IMR-90 (cell line): ENCODE data around the gene RYR1. TPM values are rescaled to one million over a fixed set of nuclear protein-coding genes. Genes with fewer than 3 reads are reported as not detected.

Experiments used
- ATAC-seq: fragments of 200-7000 bp; cut with Tn5 transposase; 2 replicates; pipeline ENCODE4 v1.9.1; 2020; ENCODE audit warnings: low read depth, mild to moderate bottlenecking, moderate library complexity
- BruUV-seq: library from RNA; stranded (reverse); fragments of 400-500 nt; replicated peaks from 2 replicates; lab custom pipeline; 2021; lab: Mats Ljungman, UMichigan
- CTCF ChIA-PET: fragments of 300-600 bp; formaldehyde crosslinking; extraction: SDS; loops from one replicate; lab custom pipeline; 2021; ENCODE audit warnings: antibody characterized with exemption; lab: Yijun Ruan, JAX
- POLR2A ChIA-PET: fragments of 300-600 bp; sonication (Branson Sonifier 250); formaldehyde crosslinking; loops from one replicate; lab custom pipeline; 2022; ENCODE audit warnings: antibody characterized with exemption; ENCODE audit not compliant: unreplicated experiment; lab: Charles Lee
- DNase-seq: peaks from one replicate; pipeline ENCODE4 v3.0.0; 2013
- H2AFZ ChIP-seq: replicated peaks from 2 replicates; pipeline ENCODE3; 2013; ENCODE audit warnings: low read length, mild to moderate bottlenecking; ENCODE audit not compliant: poor library complexity
- H2AK5ac ChIP-seq: 2 replicates; pipeline ENCODE4 v1.6.1; 2013; ENCODE audit warnings: low read depth, low read length, inconsistent platforms
- H2AK9ac ChIP-seq: replicated peaks from 2 replicates; pipeline ENCODE3; 2013; ENCODE audit warnings: mild to moderate bottlenecking, low read depth, low read length, moderate library complexity; ENCODE audit not compliant: poor library complexity
- H2BK120ac ChIP-seq: 2 replicates; pipeline ENCODE4 v1.6.1; 2013; ENCODE audit warnings: low read depth, low read length, inconsistent platforms
- H2BK15ac ChIP-seq: 3 replicates; pipeline ENCODE4 v1.6.1; 2013; ENCODE audit warnings: low read depth, low read length, inconsistent platforms
- H2BK20ac ChIP-seq: 2 replicates; pipeline ENCODE4 v1.6.1; 2013; ENCODE audit warnings: low read depth, mild to moderate bottlenecking, inconsistent platforms, low read length, moderate library complexity
- H2BK5ac ChIP-seq: 2 replicates; pipeline ENCODE4 v1.6.1; 2013; ENCODE audit warnings: mild to moderate bottlenecking, low read depth, low read length, inconsistent platforms; ENCODE audit not compliant: poor library complexity, severe bottlenecking
- H3K14ac ChIP-seq: replicated peaks from 2 replicates; pipeline ENCODE4 v1.6.1; 2013; ENCODE audit warnings: low read depth, low read length, inconsistent platforms
- H3K18ac ChIP-seq: 2 replicates; pipeline ENCODE4 v1.6.1; 2013; ENCODE audit warnings: low read depth, low read length, control low read depth
- H3K23ac ChIP-seq: 2 replicates; pipeline ENCODE4 v1.6.1; 2013; ENCODE audit warnings: low read depth, low read length, inconsistent platforms
- H3K27ac ChIP-seq: 2 replicates; pipeline ENCODE4 v1.5.1; 2013; ENCODE audit warnings: mild to moderate bottlenecking, control low read depth, low read length; ENCODE audit not compliant: insufficient read depth
- H3K27me3 ChIP-seq: 2 replicates; pipeline ENCODE4 v1.6.1; 2013; ENCODE audit warnings: low read length; ENCODE audit not compliant: control insufficient read depth, insufficient read depth
- H3K36me3 ChIP-seq: 2 replicates; pipeline ENCODE4 v1.6.1; 2013; ENCODE audit warnings: low read length, mixed read lengths; ENCODE audit not compliant: control insufficient read depth, insufficient read depth
- H3K4ac ChIP-seq: 2 replicates; pipeline ENCODE4 v1.6.1; 2013; ENCODE audit warnings: low read depth, low read length, inconsistent platforms
- H3K4me1 ChIP-seq: 2 replicates; pipeline ENCODE4 v1.6.1; 2013; ENCODE audit warnings: low read length, mixed read lengths; ENCODE audit not compliant: control insufficient read depth, insufficient read depth
- H3K4me2 ChIP-seq: 2 replicates; pipeline ENCODE4 v1.6.1; 2013; ENCODE audit warnings: low read depth, mild to moderate bottlenecking, control low read depth, low read length, moderate library complexity
- H3K4me3 ChIP-seq: 2 replicates; pipeline ENCODE4 v1.5.1; 2013; ENCODE audit warnings: low read depth, mild to moderate bottlenecking, control low read depth, low read length, moderate library complexity; ENCODE audit not compliant: insufficient read depth
- H3K56ac ChIP-seq: 2 replicates; pipeline ENCODE4 v1.6.1; 2013; ENCODE audit warnings: low read length, inconsistent platforms; ENCODE audit not compliant: insufficient read depth; ENCODE audit errors: extremely low read depth
- H3K79me1 ChIP-seq, 2 experiments: 2 replicates each; pipeline ENCODE4 v1.6.1; 2013; ENCODE audit warnings: low read length in 2 of 2, inconsistent platforms in 1 of 2, low read depth in 1 of 2
- H3K9ac ChIP-seq: 2 replicates; pipeline ENCODE4 v1.6.1; 2013; ENCODE audit warnings: low read depth, low read length, control low read depth
- H3K9me1 ChIP-seq: 2 replicates; pipeline ENCODE4 v1.6.1; 2013; ENCODE audit warnings: low read length, inconsistent platforms; ENCODE audit not compliant: insufficient read depth
- H3K9me3 ChIP-seq: 2 replicates; pipeline ENCODE4 v1.6.1; 2013; ENCODE audit warnings: low read length; ENCODE audit not compliant: control insufficient read depth, insufficient read depth
- H4K20me1 ChIP-seq: 2 replicates; pipeline ENCODE4 v1.6.1; 2013; ENCODE audit warnings: low read length, inconsistent platforms; ENCODE audit not compliant: insufficient read depth
- H4K5ac ChIP-seq: 2 replicates; pipeline ENCODE4 v1.6.1; 2013; ENCODE audit warnings: mild to moderate bottlenecking, low read depth, low read length, control low read depth
- H4K8ac ChIP-seq, 2 experiments: 2 replicates each; pipeline ENCODE4 v1.6.1; 2013; ENCODE audit warnings: low read depth in 2 of 2, low read length in 2 of 2, control low read depth in 1 of 2, inconsistent platforms in 1 of 2
- H4K91ac ChIP-seq: 2 replicates; pipeline ENCODE4 v1.6.1; 2013; ENCODE audit warnings: low read depth, low read length, inconsistent platforms; ENCODE audit not compliant: insufficient read depth
- CEBPB ChIP-seq: IDR thresholded peaks from 2 replicates; pipeline ENCODE4 v1.6.1; 2012; ENCODE audit warnings: low read depth, low read length, improper control_type of control experiment
- CHD1 ChIP-seq: IDR thresholded peaks from 2 replicates; pipeline ENCODE4 v1.6.1; 2012; ENCODE audit warnings: low read depth, low read length, improper control_type of control experiment
- FOS ChIP-seq: fragments of 150-350 bp; IDR thresholded peaks from 2 replicates; pipeline ENCODE4 v1.6.1; 2016; ENCODE audit warnings: low read depth, low read length
- MAFK ChIP-seq: IDR thresholded peaks from 2 replicates; pipeline ENCODE4 v1.6.1; 2012; ENCODE audit warnings: low read depth, low read length, improper control_type of control experiment
- NFE2L2 ChIP-seq: fragments of 150-350 bp; IDR thresholded peaks from 2 replicates; pipeline ENCODE4 v1.6.1; 2016; ENCODE audit warnings: low read depth, mild to moderate bottlenecking, low read length
- RAD21 ChIP-seq: IDR thresholded peaks from 2 replicates; pipeline ENCODE4 v1.6.1; 2012; ENCODE audit warnings: low read length, improper control_type of control experiment
- RCOR1 ChIP-seq: IDR thresholded peaks from 2 replicates; pipeline ENCODE4 v1.6.1; 2012; ENCODE audit warnings: mild to moderate bottlenecking, low read length, improper control_type of control experiment; ENCODE audit not compliant: insufficient replicate concordance
- SMC3 ChIP-seq: fragments of 150-350 bp; IDR thresholded peaks from 2 replicates; pipeline ENCODE4 v1.6.1; 2016; ENCODE audit warnings: low read depth, mild to moderate bottlenecking, antibody characterized with exemption, low read length, moderate library complexity
- WGBS, 2 experiments: methylation state at CpG; one replicate each; pipeline versions ENCODE4 v1.1.5 to v1.1.7; 2013; ENCODE audit warnings: missing lambda C conversion rate in 2 of 2; ENCODE audit not compliant: insufficient read length in 1 of 2; ENCODE audit errors: extremely low coverage in 2 of 2; 5-methylcytosine and 5-hydroxymethylcytosine counted together
- dilution Hi-C: fragments of 300-500 bp; cut with HindIII; formaldehyde crosslinking; loops from one replicate; pipeline ENCODE4 v1.14.3; 2018; ENCODE audit warnings: low sequenced_read_pairs; ENCODE audit not compliant: unreplicated experiment
- in situ Hi-C: fragments of 300-500 bp; cut with MboI; formaldehyde crosslinking; loops from 3 replicates; pipeline ENCODE4 v1.14.3; 2019; ENCODE audit warnings: low sequenced_read_pairs, inconsistent platforms, mixed read lengths
- intact Hi-C: fragments of 100-400 bp; cut with micrococcal nuclease; formaldehyde crosslinking; loops from 2 replicates; pipeline ENCODE4 v1.10.0; 2022
- polyA plus RNA-seq, 3 experiments: library from polyadenylated mRNA; depleted of rRNA; stranded (reverse); fragments of >200 nt; gene quantifications; 2 replicates each; pipeline ENCODE4 v1.2.3, GENCODE V29; 2012; ENCODE audit warnings: low replicate concordance in 1 of 3
- total RNA-seq: library from RNA; depleted of rRNA; stranded (reverse); fragments of >200 nt; gene quantifications from 2 replicates; pipeline ENCODE4 v1.2.3, GENCODE V29; 2012
- TF ChIP-seq, protein P1 (sequence below): fragments of 150-350 bp; IDR thresholded peaks from 2 replicates; pipeline ENCODE4 v1.6.1; 2017; ENCODE audit warnings: mild to moderate bottlenecking, antibody characterized with exemption, low read length, low read depth
- TF ChIP-seq, protein P2 (sequence below): conservative IDR thresholded peaks from 2 replicates; pipeline ENCODE4 v1.5.1; 2012; ENCODE audit warnings: mild to moderate bottlenecking, low read depth, low read length, improper control_type of control experiment

Gene RYR1
- total and polyA plus RNA-seq, 2 of the 4 experiments (the other 2 are of a cell fraction): not detected

DNA sequence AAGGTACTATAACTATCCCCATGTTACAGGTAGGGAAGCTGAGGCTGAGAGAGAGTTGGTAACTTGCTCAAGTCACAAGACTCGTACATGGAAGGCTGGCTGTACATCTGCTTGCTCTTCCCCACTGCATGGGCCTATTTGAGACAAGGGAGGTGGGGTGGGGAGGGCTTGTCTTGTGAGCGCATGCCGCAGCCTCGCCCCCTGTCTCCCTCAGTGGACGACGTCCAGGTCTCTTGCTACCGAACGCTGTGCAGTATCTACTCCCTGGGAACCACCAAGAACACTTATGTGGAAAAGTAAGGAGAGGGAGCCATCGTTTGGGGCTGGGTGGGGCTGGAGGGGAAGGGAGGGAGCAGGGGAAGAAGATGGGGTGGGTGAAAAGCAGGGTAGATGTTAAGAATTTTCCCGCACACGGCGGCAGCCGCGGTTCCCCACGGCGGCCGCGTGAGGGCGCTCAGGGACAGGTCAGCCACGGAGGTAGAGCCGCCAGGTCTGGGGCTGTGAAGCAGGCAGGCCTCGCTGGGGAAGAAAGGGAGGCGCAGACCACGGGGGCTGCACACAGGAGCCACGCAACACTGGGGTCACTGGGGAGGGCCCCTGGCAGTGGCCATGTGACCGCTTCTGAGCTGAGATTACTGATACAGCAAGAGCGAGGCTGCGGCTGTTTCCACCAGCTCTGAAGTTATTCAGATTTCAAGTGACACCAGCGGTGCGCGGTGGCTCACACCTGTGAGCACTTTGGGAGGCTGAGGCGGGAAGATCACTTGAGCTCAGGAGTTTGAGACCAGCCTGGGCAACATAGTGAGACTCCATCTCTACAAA, 81.5 kb downstream of the RYR1 start:
- DNase-seq (peak; percentile 37), ATAC-seq (peak; percentile 99)
- in situ Hi-C loops: no loop called here
- Histone ChIP-seq H3K4ac (no peak overlapping the region), H4K8ac (no peak overlapping the region), H4K91ac (no peak overlapping the region), H2AFZ (peak overlapping the region; percentile 89), H3K79me1 (no peaks in the 10 kb centered on the region), H3K9ac (no peak overlapping the region), H2BK5ac (no peak overlapping the region), H3K18ac (no peak overlapping the region), H3K4me3 (no peak overlapping the region), H4K20me1 (no peaks in the 10 kb centered on the region), H3K14ac (no peak overlapping the region), H2AK5ac (no peak overlapping the region), H3K27ac (no peak overlapping the region), H2BK20ac (no peak overlapping the region), H2BK15ac (no peak overlapping the region), H3K9me1 (no peaks in the 10 kb centered on the region), H3K4me1 (no peaks in the 10 kb centered on the region), H3K36me3 (no peaks in the 10 kb centered on the region), H3K27me3 (peaks cover 15% of the 10 kb centered on the region), H4K5ac (no peak overlapping the region), H2AK9ac (peak overlapping the region; percentile 9), H3K23ac (no peak overlapping the region), H3K4me2 (no peak overlapping the region; the same call in 1 of the 2 replicates), H3K56ac (no peak overlapping the region), H3K9me3 (no peaks in the 10 kb centered on the region), H2BK120ac (no peak overlapping the region)
- POLR2A ChIA-PET: no interaction called here
- CTCF ChIA-PET: interaction anchor here (0.6 to 1.1 kb wide), 2 partner anchors 120 to 124 kb away, joined by 3 read pairs; no protein-coding TSS in a partner anchor
- intact Hi-C loops: loop anchor here (1.0 to 10.0 kb wide), 4 partner anchors 104 to 415 kb away; partner anchors contain the start of genes EIF3K, MRPS12 and SARS2
- BruUV-seq: no TSS peak
- WGBS, 2 experiments: 33% methylated on average over 6 of the region's 32 CpGs; no CpG with 5 or more reads in 1 of the 2 experiments
- dilution Hi-C loops: no loop called here
- TF ChIP-seq NFE2L2: no peak
- no peak for TF ChIP-seq CHD1
- TF ChIP-seq, protein P1, sequence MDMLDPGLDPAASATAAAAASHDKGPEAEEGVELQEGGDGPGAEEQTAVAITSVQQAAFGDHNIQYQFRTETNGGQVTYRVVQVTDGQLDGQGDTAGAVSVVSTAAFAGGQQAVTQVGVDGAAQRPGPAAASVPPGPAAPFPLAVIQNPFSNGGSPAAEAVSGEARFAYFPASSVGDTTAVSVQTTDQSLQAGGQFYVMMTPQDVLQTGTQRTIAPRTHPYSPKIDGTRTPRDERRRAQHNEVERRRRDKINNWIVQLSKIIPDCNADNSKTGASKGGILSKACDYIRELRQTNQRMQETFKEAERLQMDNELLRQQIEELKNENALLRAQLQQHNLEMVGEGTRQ: no peak
- TF ChIP-seq RCOR1: no peak
- no peak for TF ChIP-seq FOS
- TF ChIP-seq RAD21: peak; percentile 90
- no peak for TF ChIP-seq MAFK
- TF ChIP-seq SMC3: peak; percentile 69
- TF ChIP-seq, protein P2, sequence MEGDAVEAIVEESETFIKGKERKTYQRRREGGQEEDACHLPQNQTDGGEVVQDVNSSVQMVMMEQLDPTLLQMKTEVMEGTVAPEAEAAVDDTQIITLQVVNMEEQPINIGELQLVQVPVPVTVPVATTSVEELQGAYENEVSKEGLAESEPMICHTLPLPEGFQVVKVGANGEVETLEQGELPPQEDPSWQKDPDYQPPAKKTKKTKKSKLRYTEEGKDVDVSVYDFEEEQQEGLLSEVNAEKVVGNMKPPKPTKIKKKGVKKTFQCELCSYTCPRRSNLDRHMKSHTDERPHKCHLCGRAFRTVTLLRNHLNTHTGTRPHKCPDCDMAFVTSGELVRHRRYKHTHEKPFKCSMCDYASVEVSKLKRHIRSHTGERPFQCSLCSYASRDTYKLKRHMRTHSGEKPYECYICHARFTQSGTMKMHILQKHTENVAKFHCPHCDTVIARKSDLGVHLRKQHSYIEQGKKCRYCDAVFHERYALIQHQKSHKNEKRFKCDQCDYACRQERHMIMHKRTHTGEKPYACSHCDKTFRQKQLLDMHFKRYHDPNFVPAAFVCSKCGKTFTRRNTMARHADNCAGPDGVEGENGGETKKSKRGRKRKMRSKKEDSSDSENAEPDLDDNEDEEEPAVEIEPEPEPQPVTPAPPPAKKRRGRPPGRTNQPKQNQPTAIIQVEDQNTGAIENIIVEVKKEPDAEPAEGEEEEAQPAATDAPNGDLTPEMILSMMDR: peak; percentile 83
- TF ChIP-seq CEBPB: no peak
